DMS 273 treated with DMSO at 0.1 percent for 48 hours (cell line): Measurements from ENCODE around the gene AKT3.
"Not testable (repeated sequence)": the region's sequence is repeated elsewhere in the genome, so short reads cannot be mapped to it uniquely, and the experiment has no call there.

ENCODE experiments used
- DNase-seq: peaks from one replicate; lab custom pipeline; 2025; lab: John Stamatoyannopoulos, UW

The AKT3 gene

DNA sequence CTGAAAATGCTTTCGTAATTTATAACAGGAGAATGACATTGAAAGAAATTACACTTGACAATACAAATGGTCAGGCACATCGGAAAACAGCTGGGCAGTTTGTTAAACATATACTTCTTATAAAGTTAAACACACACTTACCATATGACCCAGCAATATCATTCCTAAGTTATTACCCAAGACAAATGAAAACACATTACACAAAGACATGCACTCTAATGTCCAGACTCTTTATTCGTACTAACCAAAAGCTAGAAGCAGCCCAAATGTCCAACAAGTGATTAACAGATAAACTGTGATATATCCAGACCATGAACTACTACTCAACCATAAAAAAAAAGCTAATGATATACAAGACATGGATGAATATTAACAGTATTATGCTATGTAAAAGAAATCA lies 8.5 kb downstream of the AKT3 start:
- DNase-seq, result no peak

DNA sequence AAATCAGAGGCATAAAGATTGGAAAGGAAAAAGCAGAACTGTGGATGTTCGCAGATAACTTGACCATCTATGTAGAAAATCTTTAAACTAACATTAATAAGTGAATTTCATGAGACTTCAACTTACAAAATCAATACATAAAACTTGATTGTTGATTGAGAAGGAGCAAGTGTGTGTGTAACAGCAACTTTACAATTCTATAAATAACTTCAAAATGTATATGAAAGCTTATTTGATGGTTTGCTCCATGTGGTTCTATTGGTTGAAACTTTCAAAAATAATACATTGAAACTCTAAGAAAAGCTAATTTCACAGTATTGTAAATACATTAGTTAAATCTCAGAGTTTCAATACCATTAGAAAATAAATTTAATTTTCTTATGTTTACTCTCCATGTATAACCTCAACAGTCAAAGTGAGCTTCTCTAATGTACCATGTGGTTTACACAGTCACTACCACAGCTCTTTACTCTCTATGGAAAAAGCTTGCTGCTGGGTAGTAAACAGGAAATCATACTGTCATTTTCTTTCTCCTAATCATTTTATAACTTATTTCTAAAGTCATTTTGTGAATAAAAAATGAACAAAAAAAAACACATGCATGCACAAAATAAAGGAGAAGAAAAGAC lies 12.0 kb downstream of the AKT3 start:
- no peak for DNase-seq

DNA sequence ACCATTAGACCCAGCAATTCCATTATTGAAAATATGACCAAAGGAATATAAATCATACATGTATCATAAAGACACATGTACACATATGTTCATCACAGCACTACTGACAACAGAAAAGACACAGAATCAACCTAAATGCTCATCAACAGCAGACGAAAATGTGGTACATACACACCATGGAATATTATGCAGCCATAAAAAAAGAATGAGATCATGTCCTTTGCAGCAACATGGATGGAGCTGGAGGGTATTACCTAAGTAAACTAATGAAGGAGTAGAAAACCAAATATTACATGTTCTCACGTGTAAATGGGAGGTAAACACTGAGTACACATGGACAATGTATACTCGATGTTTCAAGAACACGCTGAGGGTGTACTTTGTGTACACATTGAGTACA lies 15.9 kb downstream of the AKT3 start:
- no peak for DNase-seq

DNA sequence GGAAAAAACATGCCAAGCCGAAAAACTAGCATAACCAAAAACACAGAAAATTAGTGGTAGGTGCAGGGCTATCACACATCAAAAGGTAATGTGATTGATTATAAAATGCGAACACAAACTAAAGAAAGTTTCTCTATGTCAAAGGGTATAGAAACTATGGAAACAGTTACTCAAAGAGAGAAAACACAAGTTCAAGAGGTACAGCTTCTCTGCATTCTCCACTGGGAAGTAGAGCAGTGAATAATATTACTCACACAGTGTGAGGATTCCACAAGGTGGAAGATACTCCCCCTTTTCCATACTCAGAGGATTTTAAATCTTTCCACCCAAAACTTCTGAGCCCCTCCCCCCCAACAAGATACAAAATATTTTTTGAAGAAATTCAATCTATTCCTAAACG lies 18.6 kb downstream of the AKT3 start:
- no peak for DNase-seq

DNA sequence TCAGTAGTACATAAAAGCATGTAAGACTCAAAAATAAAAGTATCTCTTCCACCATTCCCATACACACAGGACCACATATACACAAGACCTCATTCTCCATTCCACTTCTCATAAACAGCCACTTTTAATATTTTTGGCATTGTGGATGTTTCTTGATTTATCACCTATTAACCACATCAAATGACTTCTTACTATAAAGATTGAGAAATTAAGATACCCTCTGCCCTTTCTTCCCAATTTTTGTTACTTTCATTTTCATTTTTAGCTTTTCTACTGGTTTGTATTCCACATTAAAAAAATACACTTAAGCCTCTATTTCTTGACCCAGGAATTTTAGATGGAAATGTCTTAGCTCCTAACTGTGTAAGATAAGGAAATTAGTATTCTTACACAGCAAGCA lies 22.8 kb downstream of the AKT3 start:
- DNase-seq, result no peak

DNA sequence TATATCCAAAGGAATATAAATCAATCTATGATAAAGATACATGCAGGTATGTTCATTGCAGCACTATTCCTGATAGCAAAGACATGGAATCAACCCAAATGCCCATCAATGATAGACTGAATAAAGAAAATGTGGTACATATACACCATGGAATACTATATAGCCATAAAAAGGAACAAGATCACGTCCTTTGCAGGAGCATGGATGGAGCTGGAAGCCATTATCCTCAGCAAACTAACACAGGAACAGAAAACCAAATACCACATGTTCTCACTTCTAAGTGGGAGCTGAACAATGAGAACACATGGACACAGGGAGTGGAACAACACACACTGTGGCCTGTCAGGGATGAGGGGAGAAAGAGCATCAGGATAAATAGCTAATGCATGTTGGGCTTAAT lies 25.1 kb downstream of the AKT3 start:
- DNase-seq, result not testable (repeated sequence)

DNA sequence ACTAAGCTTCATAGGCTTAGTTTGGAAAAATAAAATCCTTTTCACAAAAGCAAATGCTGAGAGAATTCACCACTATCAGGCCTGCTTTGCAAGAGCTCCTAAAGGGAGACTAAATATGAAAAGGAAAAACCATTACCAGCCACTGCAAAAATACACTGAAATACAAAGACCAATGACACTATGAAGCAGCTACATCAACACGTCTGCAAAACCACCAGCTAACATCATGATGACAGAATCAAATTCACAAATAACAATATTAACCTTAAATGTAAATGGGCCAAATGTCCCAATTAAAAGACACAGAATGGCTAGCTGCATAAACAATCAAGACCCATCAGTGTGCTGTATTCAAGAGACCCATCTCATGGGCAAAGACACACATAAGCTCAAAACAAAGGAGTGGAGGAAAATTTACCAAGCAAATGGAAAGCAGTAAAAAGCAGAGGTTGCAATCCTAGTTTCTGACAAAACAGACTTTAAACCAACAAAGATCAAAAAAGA lies 28.8 kb downstream of the AKT3 start:
- DNase-seq, result no peak

DNA sequence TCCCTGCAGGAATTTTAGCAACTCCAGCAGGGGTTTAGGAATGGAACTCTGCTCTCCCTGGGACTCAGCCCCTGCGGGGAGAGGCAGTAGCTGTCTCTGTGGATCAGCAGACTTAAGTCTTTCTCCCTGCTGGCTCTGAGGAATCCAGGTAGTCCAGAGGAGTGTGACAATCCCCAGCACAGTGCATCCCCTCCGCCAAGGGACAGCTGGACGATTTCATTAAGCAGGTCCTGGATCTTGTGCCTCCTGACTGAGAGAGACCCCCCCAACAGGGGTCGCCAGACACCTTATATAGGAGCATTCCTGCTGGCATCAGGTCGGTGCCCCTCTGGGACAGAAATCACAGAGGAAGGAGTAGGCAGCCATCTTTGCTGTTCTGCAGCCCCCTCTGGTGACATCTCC lies 30.6 kb downstream of the AKT3 start:
- DNase-seq, result no peak

DNA sequence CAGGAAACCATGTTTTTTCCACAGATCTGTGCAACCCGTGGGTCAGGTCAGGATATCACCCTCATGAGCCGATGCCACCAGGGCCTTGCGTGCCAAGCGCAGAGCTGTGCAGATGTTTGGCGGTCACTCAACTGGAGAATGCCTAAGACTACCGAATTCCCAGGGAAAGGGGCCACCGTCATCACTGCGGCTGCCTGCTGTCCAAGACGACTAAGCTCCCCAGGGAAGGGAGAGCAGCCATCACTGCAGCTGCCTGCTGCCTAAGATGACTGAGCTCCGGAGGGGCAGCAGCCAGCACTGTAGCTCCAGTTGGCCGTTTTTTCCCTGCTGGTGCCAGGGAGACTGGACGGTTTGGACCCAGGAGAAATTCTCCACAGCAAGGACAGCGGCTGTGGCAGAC lies 31.1 kb downstream of the AKT3 start:
- DNase-seq, result no peak

DNA sequence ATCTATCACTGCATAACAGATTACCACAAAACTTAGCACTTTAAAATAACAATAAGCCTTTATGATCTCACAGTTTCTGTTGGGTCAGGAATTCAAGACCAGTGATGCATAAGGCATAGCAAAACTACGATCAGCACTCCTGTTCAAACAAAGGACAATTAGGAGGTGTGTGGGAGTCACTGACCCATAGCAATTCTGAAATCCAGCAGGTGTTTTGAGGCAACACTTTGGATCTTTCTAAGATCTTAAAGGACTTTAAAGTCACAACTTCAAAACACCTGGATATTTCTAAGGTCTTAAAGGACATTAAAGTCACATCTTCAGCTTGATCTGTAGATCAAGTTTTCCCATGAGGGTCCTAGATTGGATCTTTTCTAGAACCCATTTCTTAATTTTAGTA lies 35.3 kb downstream of the AKT3 start:
- DNase-seq, result no peak

DNA sequence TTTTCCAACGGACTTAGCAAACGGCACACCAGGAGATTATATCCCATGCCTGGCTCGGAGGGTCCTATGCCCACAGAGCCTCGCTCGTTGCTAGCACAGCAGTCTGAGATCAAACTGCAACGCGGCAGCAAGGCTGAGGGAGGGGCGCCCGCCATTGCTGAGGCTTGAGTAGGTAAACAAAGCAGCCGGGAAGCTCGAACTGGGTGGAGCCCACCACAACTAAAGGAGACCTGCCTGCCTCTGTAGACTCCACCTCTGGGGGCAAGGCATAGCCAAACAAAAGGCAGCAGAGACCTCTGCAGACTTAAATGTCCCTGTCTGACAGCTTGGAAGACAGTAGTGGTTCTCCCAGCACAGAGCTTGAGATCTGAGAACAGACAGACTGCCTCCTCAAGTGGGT lies 42.7 kb downstream of the AKT3 start:
- DNase-seq, result not testable (repeated sequence)

DNA sequence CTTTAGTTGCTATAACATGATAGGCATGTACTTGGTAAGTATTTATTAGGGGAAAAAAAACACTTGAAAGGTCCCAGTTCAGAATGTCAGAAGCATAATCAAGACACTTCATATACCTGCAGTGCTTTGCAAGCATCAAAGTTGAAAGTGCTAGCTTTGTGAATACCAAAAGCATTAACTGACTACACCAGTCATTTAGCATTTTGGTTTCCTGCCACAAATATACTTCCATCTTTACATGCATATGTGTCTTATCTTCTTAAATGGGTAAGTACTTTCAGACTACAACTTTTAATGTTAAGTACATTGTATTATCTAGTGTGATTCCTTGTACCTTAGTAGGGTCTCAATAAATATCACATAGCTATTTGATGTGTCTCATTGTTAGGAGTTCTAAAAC lies 43.7 kb downstream of the AKT3 start:
- no peak for DNase-seq

DNA sequence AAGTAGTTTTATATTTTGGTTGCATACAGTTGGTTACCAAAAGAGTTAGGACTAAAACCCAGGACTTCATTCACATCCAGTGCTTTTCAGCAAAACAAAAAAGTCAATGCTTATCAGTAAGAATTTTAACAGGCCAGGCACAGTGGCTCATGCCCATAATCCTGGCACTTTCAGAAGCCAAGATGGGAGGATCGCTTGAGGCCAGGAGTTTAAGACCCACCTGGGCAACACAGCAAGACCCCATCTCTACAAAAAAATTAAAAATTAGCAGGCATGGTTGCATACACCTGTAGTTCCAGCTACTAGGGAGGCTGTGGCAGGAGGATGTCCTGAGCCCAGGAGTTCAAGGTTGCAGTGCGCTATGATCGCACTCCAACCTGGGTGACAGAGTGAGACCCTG lies 47.3 kb downstream of the AKT3 start:
- no peak for DNase-seq

DNA sequence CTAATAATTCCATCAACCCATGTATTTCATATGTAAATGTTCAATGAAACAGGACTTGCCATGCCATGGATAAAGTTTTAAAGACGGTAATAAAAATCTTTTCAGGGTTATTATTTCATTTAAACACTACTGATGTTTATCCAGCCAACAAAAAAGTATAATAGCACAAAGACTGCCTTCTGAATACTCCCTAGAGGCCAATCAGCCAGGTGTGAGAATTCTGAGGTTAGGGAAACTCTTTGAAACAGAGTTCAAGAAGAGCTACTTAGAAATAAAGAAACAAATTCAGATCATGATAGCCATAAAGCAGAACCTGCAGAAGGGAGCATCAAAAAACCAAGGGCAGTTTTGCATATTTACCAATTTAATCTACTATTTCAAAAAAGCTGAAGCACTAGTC lies 48.7 kb downstream of the AKT3 start:
- DNase-seq, result no peak

DNA sequence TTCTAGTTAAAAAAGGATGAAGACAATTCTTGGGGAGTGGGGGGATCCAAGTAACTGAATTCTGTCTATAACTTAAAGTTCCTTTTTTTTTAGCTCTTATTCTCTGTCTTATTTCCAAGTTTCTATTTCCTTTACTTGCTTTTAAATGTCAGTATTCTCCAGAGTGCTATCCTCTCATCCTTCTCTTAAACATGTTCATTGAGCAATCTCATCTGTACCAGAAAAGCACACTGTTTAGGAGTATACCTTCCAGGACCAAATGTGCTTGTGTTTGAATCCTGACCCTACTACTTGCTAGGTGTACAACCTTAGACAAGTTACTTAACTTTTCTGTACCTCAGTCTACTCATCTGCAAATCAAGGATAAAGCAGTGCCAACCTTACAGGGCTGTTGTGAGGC lies 50.1 kb downstream of the AKT3 start:
- no peak for DNase-seq

DNA sequence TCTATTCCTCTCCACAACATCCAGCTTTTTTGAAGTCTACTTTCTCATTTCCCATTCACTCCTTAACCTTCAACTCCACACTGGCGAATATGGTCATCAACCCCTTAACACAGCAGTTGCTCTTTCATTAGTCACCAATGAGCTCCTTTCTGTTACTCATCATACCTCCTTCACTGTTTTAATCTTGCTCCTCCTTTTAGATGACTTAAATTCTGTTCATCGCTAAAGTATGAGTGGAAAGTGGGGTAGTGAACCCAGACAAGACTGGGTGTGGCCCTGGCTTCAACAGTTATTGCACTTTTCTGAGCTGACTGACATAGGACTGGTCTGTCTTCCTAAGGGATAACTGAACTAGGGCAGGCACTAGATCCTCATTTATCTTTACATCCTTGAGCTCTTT lies 51.3 kb downstream of the AKT3 start:
- DNase-seq, result no peak

DNA sequence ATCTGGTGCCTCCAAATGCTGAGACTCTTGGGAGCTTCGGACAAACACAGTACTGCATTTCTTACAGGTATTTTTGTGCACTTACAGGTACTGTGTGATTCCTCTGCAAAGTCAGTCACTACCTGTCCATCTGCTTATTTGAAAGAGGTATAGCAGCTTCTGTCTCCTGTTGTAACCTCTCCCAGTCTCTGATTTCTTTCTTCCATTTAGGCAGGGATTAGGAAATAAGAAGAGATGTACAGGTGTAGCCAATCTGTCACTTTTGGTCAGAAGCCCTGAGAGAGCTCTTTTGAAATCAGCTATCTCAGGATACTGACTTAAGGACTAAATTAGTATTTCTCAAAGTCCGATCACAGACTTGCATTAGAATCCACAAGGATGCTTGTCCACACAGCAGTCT lies 54.0 kb downstream of the AKT3 start:
- DNase-seq, result no peak

DNA sequence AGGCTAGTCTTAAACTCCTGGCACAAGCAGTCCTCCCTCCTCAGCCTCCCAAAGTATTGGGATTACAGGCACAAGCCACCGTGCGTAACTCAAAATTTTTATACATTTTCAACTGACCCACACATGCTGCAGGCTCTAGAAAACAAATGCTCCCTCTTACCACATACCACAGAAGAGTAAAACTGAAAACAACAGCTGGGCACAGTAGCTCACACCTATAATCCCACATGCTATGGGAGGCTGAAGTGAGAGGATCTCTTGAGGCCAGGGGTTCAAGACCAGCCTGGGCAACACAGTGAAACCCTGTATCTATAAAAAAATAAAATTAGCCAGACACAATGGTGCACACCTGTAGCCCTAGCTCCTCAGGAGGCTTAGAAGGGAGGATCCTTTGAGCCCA lies 56.7 kb downstream of the AKT3 start:
- no peak for DNase-seq

DNA sequence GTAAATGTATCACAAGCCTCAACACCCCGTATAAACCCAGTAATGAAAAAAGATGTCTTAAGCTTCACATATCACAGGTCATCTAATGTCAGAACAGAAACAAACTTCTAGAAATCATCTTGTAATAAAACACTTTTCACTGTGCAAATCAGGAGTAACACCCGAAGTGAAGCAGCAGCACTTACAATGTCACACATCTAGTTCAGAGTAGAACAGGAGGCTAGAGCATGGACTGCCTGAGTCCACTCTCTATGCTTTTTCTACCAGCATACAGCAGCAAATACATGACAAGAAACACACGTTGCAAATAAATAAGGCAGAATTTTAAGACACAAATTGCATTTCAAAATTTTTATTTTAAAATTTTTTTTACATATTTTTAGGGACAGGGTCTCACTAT lies 57.2 kb downstream of the AKT3 start:
- DNase-seq, result no peak

DNA sequence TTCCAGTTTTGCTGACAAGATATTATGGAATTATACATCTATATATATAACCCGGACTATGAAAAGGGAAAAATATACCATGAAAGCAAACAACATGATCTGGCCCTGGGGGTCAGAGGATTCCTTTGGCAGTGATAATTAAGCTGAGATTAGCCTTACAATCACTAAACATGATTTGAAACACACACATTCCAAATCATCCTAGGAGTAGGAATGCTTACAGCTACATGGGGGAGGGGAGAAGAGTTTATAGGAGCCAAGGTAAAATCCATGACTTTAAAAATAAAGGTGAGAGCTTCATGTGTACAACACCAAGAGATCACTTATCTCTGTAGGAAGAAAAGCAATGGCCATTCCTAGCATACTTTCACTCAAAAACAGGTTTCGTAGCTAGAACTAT lies 57.6 kb downstream of the AKT3 start:
- DNase-seq, result no peak

DNA sequence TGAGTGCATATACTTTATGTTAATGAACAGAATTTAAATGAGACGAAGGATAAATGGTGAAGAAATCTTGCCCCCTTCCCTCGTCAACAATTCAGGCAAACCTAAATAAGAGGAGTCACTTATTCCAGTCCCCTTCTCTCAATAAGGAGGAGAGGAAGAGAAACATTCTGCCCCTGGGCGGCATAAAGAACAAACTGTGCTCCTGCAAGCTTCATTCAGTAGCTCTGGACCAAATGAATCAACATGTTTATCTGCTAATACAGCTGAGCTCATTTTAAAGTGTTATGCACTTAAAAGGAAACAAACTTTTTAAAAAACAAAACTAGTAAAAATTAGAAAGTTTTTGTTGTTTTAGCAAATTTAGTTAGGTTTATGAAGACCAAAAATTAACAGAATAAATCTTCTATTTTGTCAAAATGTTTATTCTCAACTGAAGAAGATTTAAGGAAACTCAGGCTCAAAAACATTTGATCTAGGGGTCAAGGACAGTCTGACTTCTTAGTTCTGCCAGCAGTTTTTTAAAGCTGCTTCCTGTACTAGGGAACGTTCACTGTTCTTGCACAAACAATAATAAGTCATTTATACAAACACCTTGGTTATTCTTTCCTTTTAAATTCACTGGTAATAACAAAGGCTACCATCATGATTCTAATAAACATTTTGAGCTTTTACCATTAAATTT lies 58.3 kb downstream of the AKT3 start:
- no peak for DNase-seq

DNA sequence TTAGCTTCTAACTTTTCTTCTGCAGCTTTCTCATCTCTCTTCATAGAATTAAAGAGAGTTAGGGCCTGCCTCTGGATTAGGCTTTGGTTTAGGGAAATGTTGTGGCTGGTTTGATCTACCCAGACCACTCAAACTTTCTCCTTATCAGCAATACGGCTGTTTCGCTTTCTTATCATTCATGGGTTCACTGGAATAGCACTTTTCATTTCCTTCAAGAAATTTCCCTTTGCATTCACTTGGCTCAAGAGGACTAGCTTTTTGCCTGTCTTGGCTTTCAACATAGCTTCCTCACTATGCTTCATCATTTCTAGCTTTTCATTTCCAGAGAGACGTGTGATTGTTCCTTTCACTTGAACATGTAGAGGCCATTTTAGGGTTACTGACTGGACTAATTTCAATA lies 59.6 kb downstream of the AKT3 start:
- DNase-seq, result no peak

DNA sequence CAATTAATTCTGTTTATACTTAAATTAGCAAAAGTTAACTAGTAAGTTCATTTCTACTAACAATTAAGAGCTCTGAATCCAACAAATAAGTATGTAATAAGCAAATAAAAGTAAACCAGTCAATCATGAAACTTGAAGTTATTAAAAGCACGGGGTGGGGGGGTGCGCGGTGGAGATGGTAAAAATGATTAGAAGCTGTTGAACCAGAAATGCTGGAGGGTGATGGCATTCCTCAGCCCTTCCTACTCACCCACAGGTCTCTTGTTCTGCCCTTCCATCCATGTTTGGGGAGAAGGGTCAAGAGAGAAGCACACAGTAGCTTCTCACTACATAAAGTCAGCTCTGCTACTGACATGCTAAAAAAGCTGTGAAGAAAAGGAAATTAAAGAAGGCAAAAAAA lies 63.5 kb downstream of the AKT3 start:
- DNase-seq, result no peak

DNA sequence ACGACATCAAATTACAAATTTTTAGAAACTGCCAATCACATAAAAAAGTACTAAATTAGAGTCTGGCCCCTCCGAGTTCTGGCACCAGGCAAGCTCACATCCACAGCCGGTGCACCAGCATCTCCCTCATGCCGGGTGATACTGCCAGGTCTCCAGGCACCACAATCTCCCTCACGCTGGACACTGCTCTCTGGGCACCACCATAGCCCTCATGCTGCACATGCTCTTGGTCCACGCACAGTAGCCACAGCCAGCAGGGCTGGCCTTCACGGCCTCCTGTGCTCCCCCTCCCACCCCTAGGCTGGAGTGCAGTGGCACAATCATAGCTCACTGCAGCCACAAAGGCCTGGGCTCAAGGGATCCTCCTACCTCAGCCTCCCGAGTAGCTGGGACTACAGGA lies 65.5 kb downstream of the AKT3 start:
- DNase-seq, result no peak
